Activated CD4-positive, alpha-beta T cell treated with anti-CD3 and anti-CD28 coated beads, Interleukin-2, amount 50 U/mL, for 16 hours (primary cell): ENCODE results near the gene CCT3.

Experiments used
- DNase-seq: peaks from one replicate; pipeline ENCODE4 v3.0.0-alpha.2; 2020

CCT3 gene

GRCh38 chr1:156320560-156320959 lies 17.5 kb downstream of the CCT3 start:
- no peak for DNase-seq

- DNase-seq = no peak
Measured at GRCh38 chr1:156319664-156320063, 18.4 kb downstream of the CCT3 start.

DNA sequence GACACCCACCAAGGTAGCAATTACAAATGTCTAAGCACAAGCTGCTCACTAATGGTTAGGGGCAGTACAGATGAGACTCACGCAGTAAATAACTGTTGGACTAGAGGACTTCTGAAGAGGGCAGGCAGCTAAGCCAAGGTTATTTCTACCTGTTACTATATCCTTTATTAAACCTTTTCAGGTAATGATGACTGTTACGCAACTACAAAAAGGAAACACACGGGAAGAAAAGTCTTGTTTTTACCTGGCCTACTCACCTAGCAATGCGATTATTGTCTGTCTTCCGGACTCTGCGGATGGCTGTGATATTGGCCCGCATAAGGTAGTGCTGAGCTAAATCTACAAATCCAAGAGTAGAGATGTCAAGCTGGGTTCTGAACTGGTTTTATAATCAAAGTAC lies 21.2 kb downstream of the CCT3 start:
- DNase-seq = no peak

DNA sequence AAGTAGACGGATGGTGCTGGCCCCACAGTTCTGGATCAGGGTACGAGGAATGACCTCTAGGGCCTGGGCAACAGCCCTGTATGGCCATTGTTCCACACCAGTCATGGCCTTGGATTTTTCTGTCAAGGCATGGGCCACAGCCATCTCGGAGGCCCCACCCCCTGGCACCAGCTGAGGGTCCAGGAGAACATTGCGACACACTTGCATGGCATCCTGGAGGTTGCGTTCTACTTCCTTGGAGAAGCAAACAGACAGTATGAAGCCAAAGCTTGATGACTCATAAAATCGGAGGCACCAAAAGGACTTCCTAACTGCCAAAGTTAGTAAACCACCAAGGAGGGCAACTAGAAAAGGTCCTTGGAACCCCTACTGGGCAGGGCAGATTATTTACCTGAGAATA lies 27.1 kb downstream of the CCT3 start:
- DNase-seq = no peak

DNA sequence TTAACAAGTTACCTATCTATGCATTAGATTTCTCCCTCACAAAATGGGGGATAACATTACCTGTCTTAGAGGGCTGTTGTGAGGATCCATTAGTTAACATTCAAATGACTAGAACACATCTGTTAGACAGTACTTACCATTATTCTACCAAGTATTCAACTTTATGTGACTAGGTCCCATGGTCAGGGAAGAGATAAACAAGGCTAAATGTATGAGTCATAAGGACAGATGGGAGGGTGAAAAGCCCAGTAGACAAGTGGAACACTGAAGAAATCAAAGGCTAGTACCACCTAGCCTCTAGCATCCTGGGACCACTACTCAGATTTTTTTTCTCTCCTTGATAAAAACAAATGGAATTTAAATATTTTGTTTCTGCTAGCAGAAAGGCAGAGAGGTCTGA lies 30.0 kb downstream of the CCT3 start:
- DNase-seq = no peak

DNA sequence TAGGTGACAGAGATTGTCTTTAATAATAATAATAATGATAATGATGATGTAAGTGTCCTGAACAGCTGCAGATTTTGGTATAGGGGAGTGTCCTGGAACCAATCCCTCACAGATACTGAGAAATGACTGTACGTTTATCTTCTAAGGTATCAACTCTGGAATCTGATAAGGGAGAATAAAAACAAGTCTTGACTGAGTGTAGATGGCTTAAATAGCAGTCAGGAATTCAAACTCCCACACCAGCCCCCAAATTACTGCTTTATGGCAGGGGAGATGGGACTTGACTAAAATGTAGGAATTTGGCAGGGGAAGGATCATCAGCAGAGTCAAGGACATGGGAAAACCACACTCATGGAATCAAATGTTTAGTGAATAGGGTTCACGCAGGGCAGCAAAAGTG lies 32.9 kb downstream of the CCT3 start:
- no peak for DNase-seq

GRCh38 chr1:156303241-156303640 lies 34.9 kb downstream of the CCT3 start:
- no peak for DNase-seq

- DNase-seq = no peak
Measured at GRCh38 chr1:156298852-156299357, 39.2 kb downstream of the CCT3 start, which contains the start of gene VHLL. Gene VHLL, minus strand, starts transcription at chr1:156299307. Its CDS starts 118 bp downstream, at chr1:156299189.

DNA sequence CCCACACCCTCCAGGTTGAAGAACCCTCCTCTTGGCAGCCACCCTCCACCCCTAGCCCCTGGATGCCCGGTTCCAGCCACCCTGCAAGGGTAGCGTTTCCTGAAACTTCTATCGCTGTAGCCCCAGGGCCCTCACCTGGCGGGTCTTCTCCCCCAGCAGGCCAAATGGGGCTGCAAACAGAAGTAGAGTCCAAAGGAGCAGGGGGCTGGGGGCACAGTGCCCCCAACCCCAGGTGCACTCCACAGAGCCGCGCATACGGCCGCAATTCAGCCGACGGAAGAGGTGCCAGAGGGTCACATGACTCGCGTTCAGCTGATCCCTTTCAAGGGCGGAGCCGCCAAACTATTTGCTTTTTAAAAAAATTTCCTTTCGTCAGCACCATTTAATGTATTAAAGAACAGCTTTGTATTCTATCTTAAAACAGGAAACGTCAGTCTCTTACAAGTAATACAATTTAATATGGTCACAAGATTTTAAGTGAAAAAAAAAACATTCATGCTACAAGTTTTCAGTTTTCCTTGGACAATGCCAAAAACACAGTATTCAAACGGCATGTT lies 42.6 kb downstream of the CCT3 start, which contains the start of gene GLMP:
GLMP (minus strand) TSS at position 289 of the 557 bp plus-strand sequence; CDS start at position 255, 34 bp downstream.
- peak; percentile 61 for DNase-seq

GRCh38 chr1:156293895-156294294 lies 44.2 kb downstream of the CCT3 start:
- no peak for DNase-seq

DNA sequence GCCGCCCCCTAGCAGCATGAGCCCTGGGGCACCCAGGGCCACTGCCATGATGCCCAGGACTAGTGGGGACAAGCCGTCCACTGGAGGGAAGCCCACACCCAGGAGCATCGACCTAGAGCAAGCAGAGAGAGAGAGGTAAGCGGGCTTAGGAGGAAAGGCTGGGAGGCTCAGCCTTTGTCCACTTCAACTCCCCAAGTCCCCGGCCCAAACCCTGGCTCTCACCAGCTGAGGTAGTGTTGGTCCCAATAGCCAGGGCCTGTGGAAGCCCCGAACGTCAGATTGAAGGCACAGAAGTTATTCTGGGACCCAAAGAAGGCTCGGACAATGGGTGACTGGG lies 45.0 kb downstream of the CCT3 start:
- no peak for DNase-seq

- DNase-seq = peak; percentile 14
Measured at GRCh38 chr1:156291226-156292061, 46.6 kb downstream of the CCT3 start.

- DNase-seq = no peak
Measured at GRCh38 chr1:156289857-156290256, 48.2 kb downstream of the CCT3 start.

DNA sequence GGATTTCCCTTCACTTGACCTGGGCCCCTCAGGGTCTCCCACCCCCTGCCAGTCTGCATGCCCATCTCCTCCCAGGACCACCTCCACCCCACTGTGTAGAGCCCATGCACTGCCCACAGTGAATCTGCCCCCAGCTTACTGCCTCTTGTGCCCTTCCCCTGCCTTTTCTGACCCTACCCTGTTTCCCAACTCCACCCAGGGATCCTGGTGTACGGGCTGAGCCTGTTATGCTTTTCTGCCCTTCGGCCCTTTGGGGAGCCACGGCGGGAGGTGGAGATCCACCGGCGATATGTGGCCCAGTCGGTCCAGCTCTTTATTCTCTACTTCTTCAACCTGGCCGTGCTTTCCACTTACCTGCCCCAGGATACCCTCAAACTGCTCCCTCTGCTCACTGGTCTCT lies 52.0 kb downstream of the CCT3 start:
- DNase-seq = no peak

GRCh38 chr1:156285437-156285836 lies 52.7 kb downstream of the CCT3 start:
- DNase-seq = no peak

- no peak for DNase-seq
Measured at GRCh38 chr1:156284757-156285156, 53.3 kb downstream of the CCT3 start.

DNA sequence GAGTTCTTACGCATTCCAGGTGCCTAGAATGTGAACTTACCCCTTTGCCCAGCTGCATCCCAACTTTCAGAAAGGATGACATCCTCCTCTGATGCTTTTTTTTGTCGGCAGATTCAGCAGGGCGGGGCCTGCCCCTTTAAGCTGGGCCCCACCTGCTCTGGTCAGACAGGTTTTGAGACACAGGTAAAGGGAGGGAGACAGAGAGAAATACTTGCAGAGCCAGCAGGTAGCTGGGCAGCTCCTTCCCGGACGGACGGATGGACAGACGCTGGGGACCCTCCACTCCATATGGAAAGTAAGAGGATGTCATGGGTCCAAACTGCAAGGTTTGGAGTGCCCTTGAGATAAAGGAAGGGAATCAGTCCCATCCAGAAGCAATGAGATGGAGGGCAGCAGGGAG lies 54.0 kb downstream of the CCT3 start, which contains the start of gene TMEM79:
TMEM79 (plus strand) TSS at position 214 of the 400 bp plus-strand sequence. CDS start 902 bp downstream, outside the sequence.
- DNase-seq = no peak

DNA sequence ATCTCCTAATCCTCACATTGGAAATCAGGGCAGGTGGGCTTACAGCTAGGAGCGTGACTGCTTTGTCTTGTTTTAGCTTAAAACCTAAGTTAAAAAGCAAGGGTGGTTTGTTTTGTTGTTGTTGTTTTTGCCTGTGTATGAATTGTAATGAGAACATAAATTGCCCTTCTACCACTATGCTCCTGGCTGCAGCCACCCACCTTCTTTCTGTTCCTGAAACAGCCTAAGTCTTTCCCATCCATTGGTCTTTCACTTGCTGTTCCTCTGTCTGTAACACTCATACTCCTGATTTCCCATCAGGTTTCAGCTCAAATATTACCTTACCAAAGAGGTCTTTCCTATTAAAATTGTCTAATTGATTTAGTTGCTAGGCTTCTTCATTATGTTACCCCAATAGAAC lies 54.6 kb downstream of the CCT3 start:
- no peak for DNase-seq

GRCh38 chr1:156282479-156283222 lies 55.4 kb downstream of the CCT3 start, which contains the start of gene SMG5:
Gene SMG5, minus strand, starts transcription at chr1:156282825. Its CDS starts 145 bp downstream, at chr1:156282680.
- peak; percentile 98 for DNase-seq

- DNase-seq = peak; percentile 36
Measured at GRCh38 chr1:156281693-156282478, 56.2 kb downstream of the CCT3 start.

GRCh38 chr1:156281281-156281680 lies 56.8 kb downstream of the CCT3 start:
- peak; percentile 69 for DNase-seq

- DNase-seq = no peak
Measured at GRCh38 chr1:156279837-156280236, 58.3 kb downstream of the CCT3 start.
